COLO829 (cell line): ENCODE data around the gene KNTC1.
"Not testable (repeated sequence)": the region's sequence is repeated elsewhere in the genome, so short reads cannot be mapped to it uniquely, and the experiment has no call there.

Source experiments
- DNase-seq: peaks from one replicate; pipeline ENCODE4 v3.0.0; 2012; ENCODE audit warnings: low spot score

Gene KNTC1

GRCh38 chr12:122526683-122527477, at the start of gene KNTC1, which contains the start of gene RSRC2:
Gene KNTC1, plus strand, starts transcription at chr12:122527249. Its CDS starts 2,815 bp downstream, at chr12:122530064.
Gene RSRC2, minus strand, starts transcription at chr12:122526936. Its CDS starts 83 bp downstream, at chr12:122526853.
- DNase-seq = peak; percentile 100

- DNase-seq = no peak
Observed at GRCh38 chr12:122480753-122481152, 46.3 kb upstream of the KNTC1 start.

GRCh38 chr12:122481861-122482260, 45.2 kb upstream of the KNTC1 start:
- no peak for DNase-seq

- no peak for DNase-seq
Observed at GRCh38 chr12:122483969-122484368, 43.1 kb upstream of the KNTC1 start.

- DNase-seq = not testable (repeated sequence)
Observed at GRCh38 chr12:122484385-122484784, 42.7 kb upstream of the KNTC1 start.

- not testable (repeated sequence) for DNase-seq
Observed at GRCh38 chr12:122486360-122486759, 40.7 kb upstream of the KNTC1 start.

GRCh38 chr12:122486805-122487426, 40.1 kb upstream of the KNTC1 start:
- DNase-seq = no peak

GRCh38 chr12:122487807-122488206, 39.2 kb upstream of the KNTC1 start:
- not testable (repeated sequence) for DNase-seq

GRCh38 chr12:122489038-122489437, 38.0 kb upstream of the KNTC1 start:
- no peak for DNase-seq

- no peak for DNase-seq
Observed at GRCh38 chr12:122491991-122492390, 35.1 kb upstream of the KNTC1 start.

- DNase-seq = not testable (repeated sequence)
Observed at GRCh38 chr12:122493222-122493621, 33.8 kb upstream of the KNTC1 start.

- DNase-seq = no peak
Observed at GRCh38 chr12:122495258-122495657, 31.8 kb upstream of the KNTC1 start.

- DNase-seq = peak; percentile 35
Observed at GRCh38 chr12:122499991-122500684, 26.9 kb upstream of the KNTC1 start.

GRCh38 chr12:122500685-122501488, 26.2 kb upstream of the KNTC1 start, which contains the start of gene ZCCHC8:
Gene ZCCHC8, minus strand, starts transcription at chr12:122500932. Its CDS starts 92 bp downstream, at chr12:122500840.
- DNase-seq = peak; percentile 96

- no peak for DNase-seq
Observed at GRCh38 chr12:122501489-122501989, 25.5 kb upstream of the KNTC1 start.

- no peak for DNase-seq
Observed at GRCh38 chr12:122503147-122503751, 23.8 kb upstream of the KNTC1 start.

GRCh38 chr12:122503783-122504590, 23.1 kb upstream of the KNTC1 start:
- DNase-seq = no peak

- no peak for DNase-seq
Observed at GRCh38 chr12:122505419-122506051, 21.5 kb upstream of the KNTC1 start.

GRCh38 chr12:122506393-122506938, 20.6 kb upstream of the KNTC1 start:
- no peak for DNase-seq
